ENCODE data around the gene HBP1.
"Not testable (repeated sequence)": the region's sequence is repeated elsewhere in the genome, so short reads cannot be mapped to it uniquely, and the experiment has no call there.

The HBP1 gene, protein sequence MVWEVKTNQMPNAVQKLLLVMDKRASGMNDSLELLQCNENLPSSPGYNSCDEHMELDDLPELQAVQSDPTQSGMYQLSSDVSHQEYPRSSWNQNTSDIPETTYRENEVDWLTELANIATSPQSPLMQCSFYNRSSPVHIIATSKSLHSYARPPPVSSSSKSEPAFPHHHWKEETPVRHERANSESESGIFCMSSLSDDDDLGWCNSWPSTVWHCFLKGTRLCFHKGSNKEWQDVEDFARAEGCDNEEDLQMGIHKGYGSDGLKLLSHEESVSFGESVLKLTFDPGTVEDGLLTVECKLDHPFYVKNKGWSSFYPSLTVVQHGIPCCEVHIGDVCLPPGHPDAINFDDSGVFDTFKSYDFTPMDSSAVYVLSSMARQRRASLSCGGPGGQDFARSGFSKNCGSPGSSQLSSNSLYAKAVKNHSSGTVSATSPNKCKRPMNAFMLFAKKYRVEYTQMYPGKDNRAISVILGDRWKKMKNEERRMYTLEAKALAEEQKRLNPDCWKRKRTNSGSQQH

DNA sequence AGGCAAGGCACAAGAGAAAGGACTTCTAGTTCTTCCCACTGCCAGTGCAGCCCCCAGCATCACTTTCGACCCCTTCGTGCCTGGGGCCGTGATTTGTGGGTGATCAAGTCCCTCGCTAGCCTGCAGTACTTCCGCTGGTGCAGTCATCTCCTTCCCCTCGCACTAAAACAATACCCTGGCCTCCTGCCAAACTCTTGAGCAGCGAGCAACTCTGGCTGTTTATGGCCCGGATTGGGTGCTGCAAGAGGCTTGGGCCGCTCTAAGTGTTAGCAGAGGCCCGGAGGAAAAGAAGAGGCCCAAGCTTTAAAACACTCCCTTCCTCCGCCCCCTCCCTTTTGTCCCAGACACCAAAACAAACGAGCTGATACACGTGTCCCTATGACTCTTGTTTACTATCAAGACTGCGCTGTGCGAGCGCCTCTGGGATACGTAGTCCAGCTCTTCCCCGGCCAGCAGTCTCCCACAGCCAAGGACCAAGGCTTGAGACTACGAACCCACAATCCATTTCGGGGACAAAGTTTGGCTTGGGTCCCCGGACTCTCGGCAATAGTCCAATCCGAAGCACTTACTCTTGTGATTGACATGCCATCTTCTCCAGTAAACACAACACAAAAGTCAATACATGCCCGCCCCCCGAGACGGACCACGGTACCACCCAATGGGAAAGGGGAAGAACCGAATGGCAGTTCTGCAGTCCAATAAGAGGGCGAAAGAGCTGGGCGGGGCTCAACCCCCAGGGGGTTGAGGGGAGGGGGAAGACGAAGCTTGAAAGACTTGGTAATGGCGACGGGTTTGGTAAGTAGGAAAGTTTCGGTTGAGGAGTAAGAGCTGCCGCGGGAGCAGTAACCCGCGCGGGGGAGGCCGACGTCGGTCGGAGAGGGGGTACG, at the start of gene HBP1:
HBP1 (plus strand) TSS at position 771 of the 887 bp plus-strand sequence. CDS start 10,891 bp downstream, outside the sequence.
- peak; percentile 92 to 95 (median 94) for DNase-seq (ENCODE audit: low read depth in 3 of 3, low spot score in 1 of 3)

GRCh38 chr7:107119376-107120105, 49.3 kb upstream of the HBP1 start:
- DNase-seq (ENCODE audit: low read depth in 3 of 3, low spot score in 1 of 3), result no peak

DNA sequence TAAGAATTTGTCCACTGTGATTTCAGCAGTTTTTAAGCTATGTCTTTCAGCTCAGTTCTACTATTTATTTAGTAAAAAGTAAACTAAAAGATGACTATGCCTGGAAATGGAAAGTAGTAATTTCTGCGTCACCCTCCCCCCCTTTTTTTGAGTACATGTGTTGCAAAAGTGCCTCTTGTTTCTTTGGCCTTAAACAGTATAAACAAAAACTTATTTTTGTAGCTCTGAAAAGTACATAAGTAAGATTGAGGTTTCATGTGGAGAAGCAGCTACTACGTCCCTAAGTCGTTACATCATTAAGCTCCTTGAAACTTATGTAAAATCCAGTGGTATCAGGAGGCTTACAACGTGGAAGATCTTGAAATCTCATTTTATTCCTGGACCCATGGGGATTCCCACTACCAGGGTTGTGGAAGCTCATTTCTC, 46.3 kb upstream of the HBP1 start:
- no peak for DNase-seq (ENCODE audit: low read depth in 3 of 3, low spot score in 1 of 3)

DNA sequence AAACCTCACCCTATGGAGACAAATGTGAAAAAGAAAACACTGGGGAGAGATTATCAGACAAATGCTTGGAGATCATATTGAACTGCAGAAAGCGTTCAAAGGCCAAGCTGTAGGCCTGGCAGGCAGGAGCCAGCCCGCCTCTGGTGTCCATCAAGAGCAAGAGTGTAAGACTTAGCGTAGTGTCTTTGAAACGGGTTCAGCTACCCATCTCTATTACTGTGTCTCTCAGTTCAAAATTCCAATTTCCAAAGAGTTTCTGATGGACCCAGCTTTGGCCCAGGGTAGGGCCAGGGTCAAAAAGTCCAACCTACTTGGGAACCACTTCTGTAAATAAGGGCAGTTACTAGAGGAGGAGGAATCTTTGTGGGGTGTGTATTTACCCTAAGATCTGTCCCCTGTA, 45.4 kb upstream of the HBP1 start:
- no peak for DNase-seq (ENCODE audit: low read depth in 3 of 3, low spot score in 1 of 3)

- no peak for DNase-seq (ENCODE audit: low read depth in 3 of 3, low spot score in 1 of 3)
These were observed 43.3 kb upstream of the HBP1 start for GRCh38 chr7:107125475-107125874.

DNA sequence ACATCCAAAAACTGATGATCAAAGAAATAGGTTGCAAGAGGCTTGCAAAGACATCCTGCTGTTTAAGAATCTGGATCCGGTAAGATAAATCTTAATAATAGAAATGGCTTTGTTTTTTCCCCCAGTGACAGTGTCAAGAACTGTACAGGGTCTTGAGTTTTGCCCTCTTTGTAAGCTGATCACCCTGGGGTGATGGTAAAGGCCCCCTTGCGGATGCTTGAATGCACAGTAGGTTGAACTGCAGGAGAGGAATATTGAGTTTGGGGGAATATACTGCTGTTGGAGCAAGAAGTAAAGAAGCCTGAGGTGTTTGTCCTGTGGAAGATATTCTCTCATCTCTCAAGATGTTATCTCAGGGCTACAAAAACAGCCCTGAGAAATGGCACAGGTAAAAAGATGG, 40.6 kb upstream of the HBP1 start:
- DNase-seq (ENCODE audit: low read depth in 3 of 3, low spot score in 1 of 3), result no peak

DNA sequence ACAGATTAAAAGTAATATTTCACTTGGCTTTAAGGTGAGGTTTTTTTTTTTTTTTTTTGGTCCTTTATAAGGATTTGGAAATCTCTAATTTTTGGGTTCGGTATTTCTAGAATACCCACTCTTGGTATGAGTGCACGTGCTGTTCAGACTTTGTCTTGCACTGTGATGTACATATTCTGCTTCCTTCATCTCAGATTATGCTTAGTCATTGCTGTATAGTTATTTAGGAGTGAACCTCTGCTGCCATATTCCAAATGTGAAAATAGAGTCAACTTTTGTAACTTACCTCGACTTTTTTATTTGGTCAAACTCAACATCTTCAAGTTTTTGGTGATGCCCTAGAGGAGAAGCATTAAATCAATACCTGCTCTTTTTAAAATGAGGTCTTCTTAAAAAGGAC, 40.1 kb upstream of the HBP1 start:
- DNase-seq (ENCODE audit: low read depth in 3 of 3, low spot score in 1 of 3), result no peak

GRCh38 chr7:107130487-107131220, 38.1 kb upstream of the HBP1 start:
- DNase-seq (ENCODE audit: low read depth in 3 of 3, low spot score in 1 of 3), result no peak

GRCh38 chr7:107133396-107133795, 35.4 kb upstream of the HBP1 start:
- DNase-seq (ENCODE audit: low read depth in 3 of 3, low spot score in 1 of 3), result no peak

- no peak for DNase-seq (ENCODE audit: low read depth in 3 of 3, low spot score in 1 of 3)
These were observed 29.9 kb upstream of the HBP1 start for GRCh38 chr7:107138696-107139420.

DNA sequence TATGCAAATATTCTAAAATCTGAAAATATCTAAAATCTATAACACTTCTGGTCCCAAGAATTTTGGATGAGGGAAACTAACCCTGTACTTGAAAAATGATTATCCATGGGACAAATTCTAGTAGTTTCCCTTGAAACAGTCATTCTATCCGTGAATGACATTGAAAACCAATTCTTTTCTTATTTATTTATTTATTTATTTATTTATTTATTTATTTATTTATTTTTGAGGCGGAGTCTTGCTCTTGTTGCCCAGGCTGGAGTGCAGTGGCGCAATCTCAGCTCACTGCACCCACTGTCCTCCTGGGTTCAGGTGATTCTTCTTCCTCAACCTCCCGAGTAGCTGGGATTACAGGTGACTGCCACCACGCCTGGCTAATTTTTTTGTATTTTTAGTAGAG, 24.9 kb upstream of the HBP1 start:
- DNase-seq (ENCODE audit: low read depth in 3 of 3, low spot score in 1 of 3), result not testable (repeated sequence)

DNA sequence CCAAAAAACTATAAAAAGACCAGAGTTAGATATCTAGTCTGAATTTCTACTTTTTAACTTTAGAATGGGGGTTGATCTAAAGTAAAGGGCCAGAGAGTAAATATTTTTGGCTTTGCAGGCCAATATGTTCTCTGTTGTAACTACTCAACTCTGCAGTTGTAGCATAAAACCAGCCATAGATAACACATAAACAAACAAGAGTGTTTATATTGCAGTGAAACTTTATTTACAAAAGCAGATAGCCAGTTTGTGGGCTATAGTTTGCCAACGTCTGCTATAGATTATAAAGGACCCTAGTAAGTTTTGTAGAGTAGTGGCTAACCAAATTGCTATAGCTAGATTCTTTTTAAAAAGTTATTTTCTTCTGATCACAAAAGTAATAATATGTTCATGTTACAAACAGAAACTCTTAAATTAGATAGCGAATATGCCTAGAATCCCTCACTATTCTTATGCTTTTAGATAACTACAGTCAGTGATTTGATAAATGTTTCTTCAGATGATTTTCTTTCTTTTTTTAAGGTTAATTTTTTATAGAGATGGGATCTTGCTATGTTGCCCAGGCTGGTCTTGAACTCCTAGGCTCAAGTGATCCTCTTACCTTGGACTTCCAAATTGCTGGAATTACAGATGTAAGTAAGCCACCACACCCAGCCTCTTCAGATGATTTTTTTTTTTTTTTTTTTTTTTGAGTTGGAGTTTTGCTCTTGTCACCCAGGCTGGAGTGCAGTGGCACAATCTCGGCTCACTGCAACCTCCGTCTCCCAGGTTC, 23.6 kb upstream of the HBP1 start:
- DNase-seq (ENCODE audit: low read depth in 3 of 3, low spot score in 1 of 3), result no peak

- no peak for DNase-seq (ENCODE audit: low read depth in 3 of 3, low spot score in 1 of 3)
These were observed 21.1 kb upstream of the HBP1 start for GRCh38 chr7:107147464-107148393.

DNA sequence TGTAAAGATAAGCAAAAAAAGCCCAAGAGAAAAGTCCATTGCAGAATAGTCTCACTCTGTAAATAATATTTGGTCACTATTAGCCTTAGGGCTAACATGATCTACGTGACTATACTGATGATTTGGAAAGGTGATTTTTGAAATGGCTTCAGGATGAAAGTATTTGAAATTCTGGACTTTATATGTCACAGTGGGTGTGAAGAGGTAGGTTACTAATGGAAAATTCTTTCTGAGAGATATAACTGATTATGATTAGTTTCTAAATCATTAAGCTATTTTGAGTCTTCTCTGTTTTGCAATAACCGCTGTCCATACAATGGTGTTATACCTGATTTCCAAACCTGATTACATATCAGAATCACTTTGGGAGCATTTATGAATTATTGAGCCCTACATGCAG, 20.1 kb upstream of the HBP1 start:
- no peak for DNase-seq (ENCODE audit: low read depth in 3 of 3, low spot score in 1 of 3)

DNA sequence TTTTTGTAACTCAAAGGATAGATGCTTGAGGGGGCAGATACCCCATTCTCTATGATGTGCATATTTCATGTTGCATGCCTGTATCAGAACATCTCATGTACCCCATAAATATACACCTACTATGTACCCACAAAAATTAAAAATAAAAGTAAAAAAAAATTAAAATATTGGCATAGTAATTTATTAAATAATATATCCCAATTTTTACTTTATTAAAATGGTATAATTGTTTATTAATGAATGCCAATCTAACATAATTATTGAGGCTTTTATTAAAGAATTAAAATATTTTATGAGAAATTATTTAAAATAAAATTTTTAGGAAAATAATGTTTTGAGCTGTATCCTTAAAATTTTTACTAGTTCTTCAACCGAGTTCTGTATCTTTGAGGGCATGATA, 18.9 kb upstream of the HBP1 start:
- DNase-seq (ENCODE audit: low read depth in 3 of 3, low spot score in 1 of 3), result no peak

DNA sequence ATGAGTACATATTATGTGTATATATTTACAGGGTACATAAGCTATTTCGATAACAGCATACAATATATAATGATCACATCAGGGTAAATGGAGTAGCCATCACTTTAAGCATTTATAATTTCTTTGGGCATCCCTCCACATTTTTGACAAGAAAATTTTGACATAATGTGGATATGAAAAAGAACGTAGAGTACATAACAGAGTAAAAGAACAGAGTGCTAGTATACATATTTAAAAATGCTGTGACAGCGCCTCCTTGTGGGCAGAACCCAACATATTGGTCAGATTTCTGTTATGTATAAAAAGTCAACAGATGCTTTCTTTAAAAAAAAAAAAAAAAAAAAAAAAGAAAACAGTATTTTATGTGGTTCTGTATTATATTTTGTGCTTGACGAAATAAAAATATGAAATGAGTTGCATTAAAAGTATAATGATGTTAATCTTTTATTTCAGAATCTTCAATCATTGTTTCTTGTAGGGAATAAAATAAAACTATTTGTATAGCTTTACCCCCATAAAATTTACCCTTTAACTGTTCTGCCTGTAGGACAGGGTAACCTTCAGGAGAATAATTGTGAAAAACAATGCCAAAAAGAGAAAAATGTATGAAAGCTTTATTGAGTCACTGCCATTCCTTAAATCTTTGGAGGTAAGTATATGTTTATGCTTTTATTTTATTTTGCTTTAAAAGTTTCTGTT, 18.3 kb upstream of the HBP1 start:
- DNase-seq (ENCODE audit: low read depth in 3 of 3, low spot score in 1 of 3), result peak; percentile 28 to 59 (median 57)

GRCh38 chr7:107151538-107151937, 17.3 kb upstream of the HBP1 start:
- DNase-seq (ENCODE audit: low read depth in 3 of 3, low spot score in 1 of 3), result no peak
